SK-N-SH (cell line): Measurements from ENCODE around the gene DNAJB6. TPM values are rescaled to one million over a fixed set of nuclear protein-coding genes. Genes with fewer than 3 reads are reported as not detected.
A peak's percentile ranks its signal among the peaks of the same experiment; 100 is the strongest.

ENCODE experiments used
- CTCF ChIA-PET: fragments of 300-600, 350-600 bp; formaldehyde crosslinking; extraction: SDS; loops from one replicate; lab custom pipeline; 2021; lab: Yijun Ruan, JAX
- POLR2A ChIA-PET: fragments of 350-600 bp; sonication (Branson Sonifier 250); formaldehyde crosslinking; extraction: SDS; loops from one replicate; lab custom pipeline; 2020; ENCODE audit warnings: antibody characterized with exemption, inconsistent platforms; lab: Yijun Ruan, JAX
- DNase-seq: peaks from one replicate; pipeline ENCODE4 v3.0.0; 2012
- H2AFZ ChIP-seq: fragments of 200-600 bp; sonication (generic); 2 replicates; pipeline ENCODE4 v1.8.1; 2016; ENCODE audit warnings: antibody characterized with exemption, mild to moderate bottlenecking, low read depth
- H3F3A ChIP-seq: fragments of 200-600 bp; sonication (generic); replicated peaks from 2 replicates; pipeline ENCODE3; 2016; ENCODE audit warnings: antibody characterized with exemption, mild to moderate bottlenecking; ENCODE audit not compliant: insufficient read depth
- H3K27ac ChIP-seq, 2 experiments: fragments of 200-500 bp in 1 of 2; fragments of 200-600 bp in 1 of 2; sonication (Bioruptor generic) in 1 of 2; sonication (generic), shearing (Covaris generic) in 1 of 2; 2 replicates each; pipeline versions ENCODE4 v1.5.1 to v1.6.1; 2014 to 2016; ENCODE audit warnings: low read depth in 2 of 2, inconsistent platforms in 1 of 2, low read length in 1 of 2, mild to moderate bottlenecking in 1 of 2, mixed read lengths in 1 of 2
- H3K27me3 ChIP-seq: fragments of 200-600 bp; sonication (generic), shearing (Covaris generic); 2 replicates; pipeline ENCODE4 v1.6.1; 2016; ENCODE audit warnings: mixed run types; ENCODE audit not compliant: insufficient read depth
- H3K36me3 ChIP-seq, 2 experiments: fragments of 200-500 bp in 1 of 2; fragments of 200-600 bp in 1 of 2; sonication (Bioruptor generic) in 1 of 2; sonication (generic) in 1 of 2; replicated peaks in 1 of 2; 2 replicates each; pipeline versions ENCODE3 to v1.5.1; 2014 to 2016; ENCODE audit warnings: low read length in 1 of 2, mild to moderate bottlenecking in 1 of 2; ENCODE audit not compliant: insufficient read depth in 2 of 2, control insufficient read depth in 1 of 2
- H3K4me1 ChIP-seq, 2 experiments: fragments of 200-500 bp in 1 of 2; fragments of 200-600 bp in 1 of 2; sonication (Bioruptor generic) in 1 of 2; sonication (generic), shearing (Covaris generic) in 1 of 2; 2 replicates each; pipeline versions ENCODE4 v1.5.1 to v1.6.1; 2014 to 2016; ENCODE audit warnings: low read depth in 1 of 2, low read length in 1 of 2, mixed run types in 1 of 2; ENCODE audit not compliant: insufficient read depth in 2 of 2, control insufficient read depth in 1 of 2
- H3K4me2 ChIP-seq: fragments of 200-600 bp; sonication (generic), shearing (Covaris generic); 2 replicates; pipeline ENCODE4 v1.6.1; 2017; ENCODE audit warnings: mixed run types
- H3K4me3 ChIP-seq, 2 experiments: fragments of 200-500 bp in 1 of 2; fragments of 200-600 bp in 1 of 2; sonication (Bioruptor generic) in 1 of 2; sonication (generic), shearing (Covaris generic) in 1 of 2; 2 replicates each; pipeline versions ENCODE4 v1.5.1 to v1.8.1; 2014 to 2016; ENCODE audit warnings: low read depth in 2 of 2, inconsistent platforms in 1 of 2, low read length in 1 of 2, mild to moderate bottlenecking in 1 of 2, mixed read lengths in 1 of 2, moderate library complexity in 1 of 2
- H3K79me2 ChIP-seq: fragments of 200-600 bp; sonication (generic); 2 replicates; pipeline ENCODE4 v1.8.1; 2017; ENCODE audit warnings: mild to moderate bottlenecking; ENCODE audit not compliant: insufficient read depth
- H3K9ac ChIP-seq: fragments of 200-600 bp; sonication (generic); 2 replicates; pipeline ENCODE4 v1.6.1; 2017; ENCODE audit warnings: mixed run types
- H3K9me2 ChIP-seq: fragments of 200-600 bp; sonication (generic); 2 replicates; pipeline ENCODE4 v1.6.1; 2017; ENCODE audit warnings: mixed run types
- H3K9me3 ChIP-seq: fragments of 200-600 bp; sonication (generic); 2 replicates; pipeline ENCODE4 v1.6.1; 2017; ENCODE audit warnings: mixed run types, mild to moderate bottlenecking, moderate library complexity
- H4K20me1 ChIP-seq: fragments of 200-600 bp; sonication (generic); 2 replicates; pipeline ENCODE4 v1.6.1; 2017; ENCODE audit warnings: mild to moderate bottlenecking, mixed run types; ENCODE audit not compliant: insufficient read depth
- CHD2 ChIP-seq: fragments of 150-350 bp; IDR thresholded peaks from 2 replicates; pipeline ENCODE4 v1.6.1; 2018; ENCODE audit warnings: low read length; ENCODE audit not compliant: partially characterized antibody
- CTCF ChIP-seq: fragments of 200-600 bp; sonication (generic); IDR thresholded peaks from 2 replicates; pipeline ENCODE4 v1.6.1; 2017; ENCODE audit warnings: antibody characterized with exemption, mild to moderate bottlenecking, moderate library complexity
- ELF1 ChIP-seq: IDR thresholded peaks from 2 replicates; pipeline ENCODE4 v1.4.0; 2012
- EP300 ChIP-seq, 2 experiments: IDR thresholded peaks; 2 replicates each; pipeline versions ENCODE4 v1.4.0 to v1.6.1; 2012; ENCODE audit warnings: borderline replicate concordance in 1 of 2, low read depth in 1 of 2, low read length in 1 of 2
- FOSL2 ChIP-seq: IDR thresholded peaks from 2 replicates; pipeline ENCODE4 v1.4.0; 2012; ENCODE audit warnings: low read depth, mild to moderate bottlenecking, moderate library complexity, borderline replicate concordance
- FOXJ3 ChIP-seq: sonication (generic); formaldehyde crosslinking; IDR thresholded peaks from 2 replicates; pipeline ENCODE4 v1.5.1; 2020; ENCODE audit warnings: mild to moderate bottlenecking, missing genetic modification reagents
- GABPA ChIP-seq: IDR thresholded peaks from 2 replicates; pipeline ENCODE4 v1.4.0; 2012; ENCODE audit warnings: low read depth, mild to moderate bottlenecking
- GATA2 ChIP-seq: sonication (generic); formaldehyde crosslinking; IDR thresholded peaks from 2 replicates; pipeline ENCODE4 v1.5.0; 2020; ENCODE audit warnings: mild to moderate bottlenecking, missing genetic modification reagents
- JUND ChIP-seq: IDR thresholded peaks from 2 replicates; pipeline ENCODE4 v1.4.0; 2012
- MAX ChIP-seq: IDR thresholded peaks from 2 replicates; pipeline ENCODE4 v1.4.0; 2012; ENCODE audit warnings: low read depth
- MEF2A ChIP-seq: IDR thresholded peaks from 2 replicates; pipeline ENCODE4 v1.4.0; 2012; ENCODE audit warnings: low read depth, borderline replicate concordance
- MXI1 ChIP-seq: IDR thresholded peaks from 2 replicates; pipeline ENCODE4 v1.6.1; 2012; ENCODE audit warnings: mild to moderate bottlenecking, low read depth, low read length, improper control_type of control experiment
- NRF1 ChIP-seq: IDR thresholded peaks from 2 replicates; pipeline ENCODE4 v1.6.1; 2012; ENCODE audit warnings: low read depth, mild to moderate bottlenecking, low read length
- PBX3 ChIP-seq: IDR thresholded peaks from 2 replicates; pipeline ENCODE4; 2012
- POLR2AphosphoS5 ChIP-seq: IDR thresholded peaks from 2 replicates; pipeline ENCODE4 v1.6.1; 2012; ENCODE audit warnings: low read depth, low read length
- RAD21 ChIP-seq: IDR thresholded peaks from 2 replicates; pipeline ENCODE4 v1.6.1; 2012; ENCODE audit warnings: mild to moderate bottlenecking, low read length
- RCOR1 ChIP-seq: fragments of 150-350 bp; IDR thresholded peaks from 2 replicates; pipeline ENCODE4 v1.6.1; 2017; ENCODE audit warnings: antibody characterized with exemption, low read length
- RFX5 ChIP-seq: IDR thresholded peaks from 2 replicates; pipeline ENCODE4 v1.6.1; 2012; ENCODE audit warnings: mild to moderate bottlenecking, improper control_type of control experiment, low read length
- RXRA ChIP-seq: IDR thresholded peaks from 2 replicates; pipeline ENCODE4 v1.4.0; 2012; ENCODE audit warnings: low read depth, mild to moderate bottlenecking, borderline replicate concordance
- SIN3A ChIP-seq: IDR thresholded peaks from 2 replicates; pipeline ENCODE4 v1.6.1; 2012; ENCODE audit warnings: low read depth, mild to moderate bottlenecking, low read length, moderate library complexity, borderline replicate concordance
- SMC3 ChIP-seq: IDR thresholded peaks from 2 replicates; pipeline ENCODE4 v1.6.1; 2012; ENCODE audit warnings: low read depth, low read length, improper control_type of control experiment
- TAF1 ChIP-seq: IDR thresholded peaks from 2 replicates; pipeline ENCODE4 v1.6.1; 2012; ENCODE audit warnings: low read depth, mild to moderate bottlenecking, low read length, moderate library complexity, borderline replicate concordance
- TCF12 ChIP-seq: IDR thresholded peaks from 2 replicates; pipeline ENCODE4 v1.4.0; 2012
- TEAD4 ChIP-seq: IDR thresholded peaks from 2 replicates; pipeline ENCODE4 v1.4.0; 2012; ENCODE audit warnings: mild to moderate bottlenecking, borderline replicate concordance; ENCODE audit not compliant: insufficient read depth
- USF1 ChIP-seq: IDR thresholded peaks from 2 replicates; pipeline ENCODE4 v1.4.0; 2012; ENCODE audit warnings: low read depth, borderline replicate concordance
- USF2 ChIP-seq: fragments of 150-350 bp; IDR thresholded peaks from 2 replicates; pipeline ENCODE4 v1.6.1; 2017; ENCODE audit warnings: antibody characterized with exemption, low read length, low read depth, borderline replicate concordance
- YY1 ChIP-seq: IDR thresholded peaks from 2 replicates; pipeline ENCODE4 v1.4.0; 2012; ENCODE audit warnings: low read depth, mild to moderate bottlenecking
- WGBS: methylation state at CpG from one replicate; pipeline ENCODE4 v1.1.6; 2017; ENCODE audit warnings: low lambda C conversion rate; 5-methylcytosine and 5-hydroxymethylcytosine counted together
- polyA plus RNA-seq, 3 experiments: library from polyadenylated mRNA; depleted of rRNA; stranded (reverse); fragments of >200 nt; gene quantifications; 2 replicates each; pipeline ENCODE4 v1.2.3, GENCODE V29; 2012

DNAJB6 gene
- polyA plus RNA-seq, 1 of the 3 experiments (the other 2 are of a cell fraction) = 176 TPM

GRCh38 chr7:157404845-157405481, 68.2 kb downstream of the DNAJB6 start:
- POLR2A ChIA-PET = no interaction called here
- H3K9ac ChIP-seq = no peak overlapping the region
- WGBS = 37% methylated on average over 15 of the region's 15 CpGs
- H4K20me1 ChIP-seq = peaks cover 33% of the 10 kb centered on the region
- peak; percentile 82 for DNase-seq
- H3K27me3 ChIP-seq = no peaks in the 10 kb centered on the region
- no peak overlapping the region for H3K4me2 ChIP-seq
- peaks cover 33% of the 10 kb centered on the region; the same call in 1 of the 2 replicates for H3K79me2 ChIP-seq
- no peak overlapping the region for H3K4me3 ChIP-seq
- peaks cover 15% of the 10 kb centered on the region for H3F3A ChIP-seq
- no peaks in the 10 kb centered on the region for H3K9me3 ChIP-seq
- TF ChIP-seq RXRA (no peak), GATA2 (peak; percentile 95), CHD2 (no peak), JUND (peak; percentile 49; the same call in 1 of the 2 replicates), YY1 (no peak), TAF1 (no peak), ELF1 (no peak), TCF12 (peak; percentile 85), EP300 (IDR thresholded peaks at IDR 0.05; ENCODE audit: borderline replicate concordance in 1 of 2, low read depth in 1 of 2, low read length in 1 of 2) (no peak; a peak in 1 of 4 replicates), PBX3 (0 out of 2 replicates have a peak, but pooled peaks have one; percentile 20), USF2 (peak; percentile 36; the same call in 1 of the 2 replicates), CTCF (no peak), RCOR1 (peak; percentile 81), RFX5 (no peak), USF1 (peak; percentile 74; the same call in 1 of the 2 replicates), MEF2A (no peak), NRF1 (no peak), GABPA (no peak), MAX (peak; percentile 97), FOXJ3 (CRISPR knock-in tag) (no peak), MXI1 (peak; percentile 97), RAD21 (no peak), SMC3 (0 out of 2 replicates have a peak, but pooled peaks have one; percentile 2), SIN3A (peak; percentile 88), TEAD4 (no peak), FOSL2 (peak; percentile 78), POLR2AphosphoS5 (peak; percentile 56; the same call in 1 of the 2 replicates)
- H2AFZ ChIP-seq = no peak overlapping the region
- H3K27ac ChIP-seq = peak overlapping the region; percentile 5 to 12; a peak in 1 of 4 replicates
- CTCF ChIA-PET = interaction anchor here (0.6 to 5.9 kb wide), 9 partner anchors 10 to 1003 kb away, joined by 3 to 56 read pairs (median 6); no protein-coding TSS in a partner anchor
- H3K4me1 ChIP-seq = peaks cover 0 to 29% of the 10 kb centered on the region in 2 experiments; a peak in 2 of 4 replicates
- H3K36me3 ChIP-seq = peaks cover 27 to 57% of the 10 kb centered on the region in 2 experiments
- no peaks in the 10 kb centered on the region for H3K9me2 ChIP-seq
